Liver (tissue), 9 donors: ENCODE measurements around the gene KCNS1. TPM values are rescaled to one million over a fixed set of nuclear protein-coding genes. Genes with fewer than 3 reads are reported as not detected.

Source experiments
- DNase-seq: peaks from one replicate; pipeline ENCODE4 v3.0.0-alpha.2; 2017; ENCODE audit warnings: low spot score
- H3K27ac ChIP-seq, 2 donors: one replicate each; pipeline ENCODE4 v1.7.0; 2013; ENCODE audit warnings: inconsistent platforms in 2 of 2, low read length in 2 of 2, control low read depth in 1 of 2, low read depth in 1 of 2, mild to moderate bottlenecking in 1 of 2
- H3K27me3 ChIP-seq, 4 donors: one replicate each; pipeline versions ENCODE4 v1.6.1 to v1.7.0; 2013; ENCODE audit warnings: low read length in 3 of 4, inconsistent platforms in 1 of 4, mild to moderate bottlenecking in 1 of 4, moderate library complexity in 1 of 4; ENCODE audit not compliant: control insufficient read depth in 4 of 4, insufficient read depth in 4 of 4
- H3K36me3 ChIP-seq, 4 donors: one replicate each; pipeline versions ENCODE4 v1.6.1 to v1.7.0; 2013; ENCODE audit warnings: low read length in 3 of 4, mild to moderate bottlenecking in 3 of 4, low read depth in 1 of 4, moderate library complexity in 1 of 4; ENCODE audit not compliant: control insufficient read depth in 4 of 4, insufficient read depth in 3 of 4
- H3K4me1 ChIP-seq, 4 donors: one replicate each; pipeline versions ENCODE4 v1.6.1 to v1.7.0; 2013; ENCODE audit warnings: low read length in 3 of 4, mild to moderate bottlenecking in 3 of 4, moderate library complexity in 1 of 4; ENCODE audit not compliant: control insufficient read depth in 4 of 4, insufficient read depth in 4 of 4
- H3K4me3 ChIP-seq, 3 donors: one replicate each; pipeline versions ENCODE4 v1.6.1 to v1.7.0; 2013; ENCODE audit warnings: low read length in 3 of 3, control low read depth in 1 of 3, low read depth in 1 of 3, mild to moderate bottlenecking in 1 of 3
- H3K9ac ChIP-seq, 2 donors: one replicate each; pipeline ENCODE4 v1.7.0; 2013; ENCODE audit warnings: low read length in 2 of 2, mild to moderate bottlenecking in 2 of 2, moderate library complexity in 2 of 2, control low read depth in 1 of 2, low read depth in 1 of 2
- H3K9me3 ChIP-seq, 4 donors: one replicate each; pipeline versions ENCODE4 v1.6.1 to v1.7.0; 2013; ENCODE audit warnings: low read length in 3 of 4; ENCODE audit not compliant: control insufficient read depth in 4 of 4
- EGR1 ChIP-seq, 2 donors: IDR thresholded peaks; 2 replicates each; pipeline ENCODE4 v1.6.1; 2016 to 2018; ENCODE audit warnings: antibody characterized with exemption in 2 of 2, low read depth in 2 of 2
- FOXA1 ChIP-seq: IDR thresholded peaks from 2 replicates; pipeline ENCODE4 v1.6.1; 2016; ENCODE audit warnings: antibody characterized with exemption
- FOXA2 ChIP-seq: IDR thresholded peaks from 2 replicates; pipeline ENCODE4 v1.6.1; 2016; ENCODE audit warnings: antibody characterized with exemption
- GABPA ChIP-seq, 2 donors: IDR thresholded peaks in 1 of 2; conservative IDR thresholded peaks in 1 of 2; 2 replicates each; pipeline ENCODE4 v1.6.1; 2016; ENCODE audit warnings: antibody characterized with exemption in 2 of 2, mild to moderate bottlenecking in 1 of 2, moderate library complexity in 1 of 2
- HNF4A ChIP-seq, 2 donors: conservative IDR thresholded peaks; 2 replicates each; pipeline ENCODE4 v1.6.1; 2016; ENCODE audit warnings: antibody characterized with exemption in 2 of 2, mild to moderate bottlenecking in 2 of 2
- HNF4G ChIP-seq: IDR thresholded peaks from 2 replicates; pipeline ENCODE4 v1.6.1; 2016; ENCODE audit warnings: antibody characterized with exemption
- JUND ChIP-seq, 2 donors: IDR thresholded peaks; 2 replicates each; pipeline ENCODE4 v1.6.1; 2016; ENCODE audit warnings: antibody characterized with exemption in 2 of 2
- NR2F2 ChIP-seq: IDR thresholded peaks from 2 replicates; pipeline ENCODE4 v1.6.1; 2016; ENCODE audit warnings: antibody characterized with exemption
- RAD21 ChIP-seq, 2 donors: IDR thresholded peaks; 2 replicates each; pipeline ENCODE4 v1.6.1; 2016; ENCODE audit warnings: antibody characterized with exemption in 2 of 2, mild to moderate bottlenecking in 2 of 2
- RXRA ChIP-seq, 2 donors: IDR thresholded peaks; 2 replicates each; pipeline ENCODE4 v1.6.1; 2017 to 2018; ENCODE audit warnings: antibody characterized with exemption in 2 of 2, mild to moderate bottlenecking in 1 of 2
- SP1 ChIP-seq: IDR thresholded peaks from 2 replicates; pipeline ENCODE4 v1.6.1; 2018; ENCODE audit warnings: antibody characterized with exemption, mild to moderate bottlenecking
- TAF1 ChIP-seq: conservative IDR thresholded peaks from 2 replicates; pipeline ENCODE4 v1.6.1; 2016; ENCODE audit warnings: antibody characterized with exemption, mild to moderate bottlenecking
- YY1 ChIP-seq: IDR thresholded peaks from 2 replicates; pipeline ENCODE4 v1.6.1; 2016; ENCODE audit warnings: antibody characterized with exemption, mild to moderate bottlenecking
- WGBS: extraction: QIAGEN DNeasy Blood & Tissue Kit; methylation state at CpG from one replicate; pipeline ENCODE4 v1.1.7; 2013; 5-methylcytosine and 5-hydroxymethylcytosine counted together
- polyA plus RNA-seq, 2 donors: library from polyadenylated mRNA; stranded (reverse) in 1 of 2; unstranded in 1 of 2; fragments of 200-250 nt in 1 of 2; fragments of >200 nt in 1 of 2; fragmentation: Nextera tagmentation in 1 of 2; extraction: Ambion mirVana in 1 of 2; gene quantifications; one replicate each; pipeline versions ENCODE4 v1.2.1 to v1.2.3, GENCODE V29; 2013 to 2015
- total RNA-seq, 2 donors: library from RNA; depleted of rRNA; stranded (reverse); fragments of >200 nt; gene quantifications; one replicate each; pipeline ENCODE4 v1.2.3, GENCODE V29; 2014
- TF ChIP-seq, protein P1 (sequence below): fragments of 150-350 bp; IDR thresholded peaks from 2 replicates; pipeline ENCODE4 v1.5.1; 2017; ENCODE audit warnings: improper control_type of control experiment, low read depth, low read length; ENCODE audit not compliant: missing input control
- TF ChIP-seq, protein P2 (sequence below): IDR thresholded peaks from 2 replicates; pipeline ENCODE4 v1.6.1; 2016; ENCODE audit warnings: antibody characterized with exemption, mild to moderate bottlenecking
- TF ChIP-seq, protein P3 (sequence below): IDR thresholded peaks from 2 replicates; pipeline ENCODE4 v1.6.1; 2016; ENCODE audit warnings: antibody characterized with exemption
- TF ChIP-seq, protein P4 (sequence below): IDR thresholded peaks from 2 replicates; pipeline ENCODE4 v1.6.1; 2016; ENCODE audit warnings: antibody characterized with exemption
- TF ChIP-seq, protein P5 (sequence below): IDR thresholded peaks from 2 replicates; pipeline ENCODE4 v1.6.1; 2016; ENCODE audit warnings: antibody characterized with exemption
- donor health status: healthy.
- donor health status: healthy.
- donor health status: healthy.
- donor health status: healthy.
- donor health status: healthy.

KCNS1 gene
- total and polyA plus RNA-seq, 4 donors, result 0.02 to 0.09 TPM; not detected in 2

GRCh38 chr20:45111799-45112471 is 11.0 kb upstream of the KCNS1 start:
- Histone ChIP-seq H3K9me3 (no peaks in the 10 kb centered on the region), H3K36me3 (no peaks in the 10 kb centered on the region), H3K4me3 (no peak overlapping the region), H3K27ac (no peak overlapping the region), H3K9ac (no peak overlapping the region), H3K4me1 (no peaks in the 10 kb centered on the region), H3K27me3 (peaks cover 0 to 3% (median 0%) of the 10 kb centered on the region in 4 donors)
- DNase-seq, result no peak
- TF ChIP-seq NR2F2, result no peak
- TF ChIP-seq YY1, result no peak
- peak; percentile 43 to 61 for TF ChIP-seq RAD21 (IDR thresholded peaks at IDR 0.05)
- TF ChIP-seq, protein P1, sequence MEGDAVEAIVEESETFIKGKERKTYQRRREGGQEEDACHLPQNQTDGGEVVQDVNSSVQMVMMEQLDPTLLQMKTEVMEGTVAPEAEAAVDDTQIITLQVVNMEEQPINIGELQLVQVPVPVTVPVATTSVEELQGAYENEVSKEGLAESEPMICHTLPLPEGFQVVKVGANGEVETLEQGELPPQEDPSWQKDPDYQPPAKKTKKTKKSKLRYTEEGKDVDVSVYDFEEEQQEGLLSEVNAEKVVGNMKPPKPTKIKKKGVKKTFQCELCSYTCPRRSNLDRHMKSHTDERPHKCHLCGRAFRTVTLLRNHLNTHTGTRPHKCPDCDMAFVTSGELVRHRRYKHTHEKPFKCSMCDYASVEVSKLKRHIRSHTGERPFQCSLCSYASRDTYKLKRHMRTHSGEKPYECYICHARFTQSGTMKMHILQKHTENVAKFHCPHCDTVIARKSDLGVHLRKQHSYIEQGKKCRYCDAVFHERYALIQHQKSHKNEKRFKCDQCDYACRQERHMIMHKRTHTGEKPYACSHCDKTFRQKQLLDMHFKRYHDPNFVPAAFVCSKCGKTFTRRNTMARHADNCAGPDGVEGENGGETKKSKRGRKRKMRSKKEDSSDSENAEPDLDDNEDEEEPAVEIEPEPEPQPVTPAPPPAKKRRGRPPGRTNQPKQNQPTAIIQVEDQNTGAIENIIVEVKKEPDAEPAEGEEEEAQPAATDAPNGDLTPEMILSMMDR, result peak; percentile 46
- no peak for TF ChIP-seq FOXA2
- no peak for TF ChIP-seq FOXA1
- TF ChIP-seq JUND (IDR thresholded peaks at IDR 0.05), result no peak
- no peak for TF ChIP-seq HNF4A (conservative IDR thresholded peaks at IDR 0.05)
- no peak for TF ChIP-seq GABPA (IDR thresholded peaks at IDR 0.05 in 1 of 2, conservative IDR thresholded peaks at IDR 0.05 in 1 of 2)
- TF ChIP-seq, protein P2, sequence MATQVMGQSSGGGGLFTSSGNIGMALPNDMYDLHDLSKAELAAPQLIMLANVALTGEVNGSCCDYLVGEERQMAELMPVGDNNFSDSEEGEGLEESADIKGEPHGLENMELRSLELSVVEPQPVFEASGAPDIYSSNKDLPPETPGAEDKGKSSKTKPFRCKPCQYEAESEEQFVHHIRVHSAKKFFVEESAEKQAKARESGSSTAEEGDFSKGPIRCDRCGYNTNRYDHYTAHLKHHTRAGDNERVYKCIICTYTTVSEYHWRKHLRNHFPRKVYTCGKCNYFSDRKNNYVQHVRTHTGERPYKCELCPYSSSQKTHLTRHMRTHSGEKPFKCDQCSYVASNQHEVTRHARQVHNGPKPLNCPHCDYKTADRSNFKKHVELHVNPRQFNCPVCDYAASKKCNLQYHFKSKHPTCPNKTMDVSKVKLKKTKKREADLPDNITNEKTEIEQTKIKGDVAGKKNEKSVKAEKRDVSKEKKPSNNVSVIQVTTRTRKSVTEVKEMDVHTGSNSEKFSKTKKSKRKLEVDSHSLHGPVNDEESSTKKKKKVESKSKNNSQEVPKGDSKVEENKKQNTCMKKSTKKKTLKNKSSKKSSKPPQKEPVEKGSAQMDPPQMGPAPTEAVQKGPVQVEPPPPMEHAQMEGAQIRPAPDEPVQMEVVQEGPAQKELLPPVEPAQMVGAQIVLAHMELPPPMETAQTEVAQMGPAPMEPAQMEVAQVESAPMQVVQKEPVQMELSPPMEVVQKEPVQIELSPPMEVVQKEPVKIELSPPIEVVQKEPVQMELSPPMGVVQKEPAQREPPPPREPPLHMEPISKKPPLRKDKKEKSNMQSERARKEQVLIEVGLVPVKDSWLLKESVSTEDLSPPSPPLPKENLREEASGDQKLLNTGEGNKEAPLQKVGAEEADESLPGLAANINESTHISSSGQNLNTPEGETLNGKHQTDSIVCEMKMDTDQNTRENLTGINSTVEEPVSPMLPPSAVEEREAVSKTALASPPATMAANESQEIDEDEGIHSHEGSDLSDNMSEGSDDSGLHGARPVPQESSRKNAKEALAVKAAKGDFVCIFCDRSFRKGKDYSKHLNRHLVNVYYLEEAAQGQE, result no peak
- 44% methylated on average over 17 of the region's 17 CpGs for WGBS

GRCh38 chr20:45111285-45111684 is 10.4 kb upstream of the KCNS1 start:
- Histone ChIP-seq H3K9me3 (no peaks in the 10 kb centered on the region), H3K9ac (no peak overlapping the region), H3K4me1 (no peaks in the 10 kb centered on the region), H3K4me3 (no peak overlapping the region), H3K36me3 (no peaks in the 10 kb centered on the region), H3K27ac (no peak overlapping the region), H3K27me3 (peaks cover 0 to 3% (median 0%) of the 10 kb centered on the region in 4 donors)
- 78% methylated on average over 11 of the region's 11 CpGs for WGBS
- DNase-seq, result no peak
- TF ChIP-seq RXRA (IDR thresholded peaks at IDR 0.05), result no peak
- TF ChIP-seq, protein P1, result no peak
- TF ChIP-seq, protein P3, sequence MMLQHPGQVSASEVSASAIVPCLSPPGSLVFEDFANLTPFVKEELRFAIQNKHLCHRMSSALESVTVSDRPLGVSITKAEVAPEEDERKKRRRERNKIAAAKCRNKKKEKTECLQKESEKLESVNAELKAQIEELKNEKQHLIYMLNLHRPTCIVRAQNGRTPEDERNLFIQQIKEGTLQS, result no peak
- no peak for TF ChIP-seq SP1
- TF ChIP-seq HNF4A (conservative IDR thresholded peaks at IDR 0.05), result no peak
- no peak for TF ChIP-seq YY1
- no peak for TF ChIP-seq FOXA1
- TF ChIP-seq EGR1 (IDR thresholded peaks at IDR 0.05; ENCODE audit: low read depth in 2 of 2), result no peak
- no peak for TF ChIP-seq FOXA2
- TF ChIP-seq, protein P4, sequence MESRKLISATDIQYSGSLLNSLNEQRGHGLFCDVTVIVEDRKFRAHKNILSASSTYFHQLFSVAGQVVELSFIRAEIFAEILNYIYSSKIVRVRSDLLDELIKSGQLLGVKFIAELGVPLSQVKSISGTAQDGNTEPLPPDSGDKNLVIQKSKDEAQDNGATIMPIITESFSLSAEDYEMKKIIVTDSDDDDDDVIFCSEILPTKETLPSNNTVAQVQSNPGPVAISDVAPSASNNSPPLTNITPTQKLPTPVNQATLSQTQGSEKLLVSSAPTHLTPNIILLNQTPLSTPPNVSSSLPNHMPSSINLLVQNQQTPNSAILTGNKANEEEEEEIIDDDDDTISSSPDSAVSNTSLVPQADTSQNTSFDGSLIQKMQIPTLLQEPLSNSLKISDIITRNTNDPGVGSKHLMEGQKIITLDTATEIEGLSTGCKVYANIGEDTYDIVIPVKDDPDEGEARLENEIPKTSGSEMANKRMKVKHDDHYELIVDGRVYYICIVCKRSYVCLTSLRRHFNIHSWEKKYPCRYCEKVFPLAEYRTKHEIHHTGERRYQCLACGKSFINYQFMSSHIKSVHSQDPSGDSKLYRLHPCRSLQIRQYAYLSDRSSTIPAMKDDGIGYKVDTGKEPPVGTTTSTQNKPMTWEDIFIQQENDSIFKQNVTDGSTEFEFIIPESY, result no peak
- TF ChIP-seq, protein P5, sequence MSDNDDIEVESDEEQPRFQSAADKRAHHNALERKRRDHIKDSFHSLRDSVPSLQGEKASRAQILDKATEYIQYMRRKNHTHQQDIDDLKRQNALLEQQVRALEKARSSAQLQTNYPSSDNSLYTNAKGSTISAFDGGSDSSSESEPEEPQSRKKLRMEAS, result no peak
- no peak for TF ChIP-seq NR2F2
- no peak for TF ChIP-seq GABPA (IDR thresholded peaks at IDR 0.05 in 1 of 2, conservative IDR thresholded peaks at IDR 0.05 in 1 of 2)
- no peak for TF ChIP-seq TAF1
- TF ChIP-seq HNF4G, result no peak
